HepG2 (cell line): ENCODE data around the gene IL11RA. TPM values are rescaled to one million over a fixed set of nuclear protein-coding genes. Genes with fewer than 3 reads are reported as not detected.

Experiments used
- ATAC-seq: fragments of 200-7000 bp; cut with Tn5 transposase; 3 replicates; pipeline ENCODE4 v1.9.1; 2020; ENCODE audit warnings: mild to moderate bottlenecking, moderate library complexity
- BruUV-seq: library from RNA; stranded (reverse); fragments of 400-500 nt; replicated peaks from 2 replicates; lab custom pipeline; 2021; lab: Mats Ljungman, UMichigan
- CTCF ChIA-PET: fragments of 300-600 bp; formaldehyde crosslinking; extraction: SDS; loops from one replicate; lab custom pipeline; 2021; ENCODE audit warnings: low total read pairs, inconsistent platforms, low intra/inter-chr PET ratio; lab: Yijun Ruan, JAX
- POLR2A ChIA-PET: fragments of 350-600 bp; sonication (Branson Sonifier 250); formaldehyde crosslinking; loops from one replicate; lab custom pipeline; 2020; ENCODE audit warnings: antibody characterized with exemption, inconsistent platforms; lab: Yijun Ruan, JAX
- DNase-seq: peaks from one replicate; pipeline ENCODE4 v3.0.0-alpha.2; 2015; ENCODE audit warnings: low spot score
- FAIRE-seq: peaks from 3 replicates; lab custom pipeline; 2011; peaks lifted over from hg19 to GRCh38; lab: Jason Lieb, UNC
- H2AFZ ChIP-seq: one replicate; pipeline ENCODE4 v1.6.1; 2011; ENCODE audit warnings: low read length, inconsistent platforms
- H3K27ac ChIP-seq: fragments of 300-600 bp; 3 replicates; pipeline ENCODE4 v1.8.0; 2011; ENCODE audit warnings: mixed run types, mild to moderate bottlenecking, mixed read lengths, low read length, inconsistent platforms; ENCODE audit not compliant: insufficient read depth; ENCODE audit errors: extremely low read length
- H3K27me3 ChIP-seq, 2 experiments: fragments of 200-600 bp in 1 of 2; 2 replicates in 1 of 2; 3 replicates in 1 of 2; pipeline versions ENCODE4 v1.6.0 to v1.8.0; 2011; ENCODE audit warnings: low read length in 2 of 2, mild to moderate bottlenecking in 2 of 2, moderate library complexity in 2 of 2, inconsistent platforms in 1 of 2; ENCODE audit not compliant: insufficient read depth in 2 of 2, control insufficient read depth in 1 of 2
- H3K36me3 ChIP-seq, 2 experiments: fragments of 200-600 bp in 1 of 2; replicated peaks in 1 of 2; 2 replicates in 1 of 2; 3 replicates in 1 of 2; pipeline versions ENCODE4 v1.5.1 to v1.8.0; 2011; ENCODE audit warnings: low read length in 2 of 2, inconsistent platforms in 1 of 2; ENCODE audit not compliant: insufficient read depth in 2 of 2, control insufficient read depth in 1 of 2
- H3K4me1 ChIP-seq: 2 replicates; pipeline ENCODE4 v1.5.1; 2012; ENCODE audit warnings: low read length, inconsistent platforms; ENCODE audit not compliant: insufficient read depth
- H3K4me2 ChIP-seq: 2 replicates; pipeline ENCODE4 v1.6.0; 2011; ENCODE audit warnings: low read depth, low read length, inconsistent platforms
- H3K4me3 ChIP-seq, 3 experiments: fragments of 200-600 bp in 1 of 3; sonication (generic), shearing (Covaris generic) in 1 of 3; replicated peaks in 1 of 3; 2 replicates each; pipeline ENCODE4 v1.5.1; 2011 to 2016; ENCODE audit warnings: low read length in 3 of 3, inconsistent platforms in 2 of 3, low read depth in 2 of 3, mild to moderate bottlenecking in 2 of 3, control low read depth in 1 of 3, mixed read lengths in 1 of 3; ENCODE audit not compliant: insufficient read depth in 1 of 3
- H3K79me2 ChIP-seq: one replicate; pipeline ENCODE4 v1.6.1; 2011; ENCODE audit warnings: low read length, inconsistent platforms; ENCODE audit not compliant: insufficient read depth
- H3K9ac ChIP-seq: 2 replicates; pipeline ENCODE4 v1.6.0; 2011; ENCODE audit warnings: mild to moderate bottlenecking, low read depth, low read length, inconsistent platforms; ENCODE audit not compliant: insufficient read depth
- H3K9me3 ChIP-seq: 2 replicates; pipeline ENCODE4 v1.5.1; 2012; ENCODE audit warnings: mild to moderate bottlenecking, low read length
- H4K20me1 ChIP-seq: 2 replicates; pipeline ENCODE4 v1.6.0; 2011; ENCODE audit warnings: inconsistent platforms, mild to moderate bottlenecking, low read length, moderate library complexity; ENCODE audit not compliant: insufficient read depth
- E2F1 ChIP-seq: sonication (generic); formaldehyde crosslinking; IDR thresholded peaks from 2 replicates; pipeline ENCODE4 v1.5.0; 2020; ENCODE audit warnings: missing genetic modification reagents
- GATAD2A ChIP-seq: IDR thresholded peaks from 2 replicates; pipeline ENCODE4 v1.6.1; 2016
- IKZF1 ChIP-seq: fragments of 450-650 bp; IDR thresholded peaks from 2 replicates; pipeline ENCODE4 v1.7.1; 2016
- KDM5B ChIP-seq: sonication (generic); formaldehyde crosslinking; IDR thresholded peaks from 2 replicates; pipeline ENCODE4 v1.4.0; 2020; ENCODE audit warnings: missing genetic modification reagents, mild to moderate bottlenecking, borderline replicate concordance
- ONECUT2 ChIP-seq: sonication (generic); formaldehyde crosslinking; IDR thresholded peaks from 2 replicates; pipeline ENCODE4 v1.4.0; 2020; ENCODE audit warnings: missing genetic modification reagents
- TFE3 ChIP-seq: IDR thresholded peaks from 2 replicates; pipeline ENCODE4 v1.6.1; 2016
- ZNF12 ChIP-seq: sonication (generic); formaldehyde crosslinking; IDR thresholded peaks from 2 replicates; pipeline ENCODE4 v1.5.0; 2020; ENCODE audit warnings: missing genetic modification reagents
- ZNF335 ChIP-seq: sonication (generic); formaldehyde crosslinking; IDR thresholded peaks from 2 replicates; pipeline ENCODE4 v1.4.0; 2020; ENCODE audit warnings: missing genetic modification reagents
- ZNF562 ChIP-seq: sonication (generic); formaldehyde crosslinking; IDR thresholded peaks from 2 replicates; pipeline ENCODE4 v1.8.0; 2022; ENCODE audit warnings: missing genetic modification reagents, borderline replicate concordance
- ZNF567 ChIP-seq: sonication (generic); formaldehyde crosslinking; IDR thresholded peaks from 2 replicates; pipeline ENCODE4 v1.8.1; 2023; ENCODE audit warnings: mild to moderate bottlenecking, missing genetic modification reagents, borderline replicate concordance
- ZNF605 ChIP-seq: sonication (generic); formaldehyde crosslinking; IDR thresholded peaks from 2 replicates; pipeline ENCODE4 v1.8.0; 2022; ENCODE audit warnings: mild to moderate bottlenecking, missing genetic modification reagents
- WGBS: methylation state at CpG from one replicate; pipeline ENCODE4 v1.1.6; 2017; ENCODE audit warnings: low lambda C conversion rate; 5-methylcytosine and 5-hydroxymethylcytosine counted together
- in situ Hi-C: cut with HindIII; loops from 2 replicates; pipeline ENCODE4 v1.10.0; 2017; ENCODE audit warnings: low pct_unique_long_range_greater_than_20kb; ENCODE audit not compliant: extremely low pct_ligation_motif_present
- intact Hi-C: fragments of 100-400 bp; cut with micrococcal nuclease; formaldehyde crosslinking; loops from one replicate; pipeline ENCODE4 v1.10.0; 2022; ENCODE audit not compliant: unreplicated experiment
- polyA plus RNA-seq, 8 experiments: library from polyadenylated mRNA; depleted of rRNA in 3 of 8; stranded (reverse) in 7 of 8; unstranded in 1 of 8; fragments of >200 nt; fragmentation: Illumina TruSeq in 4 of 8; extraction: Trizol in 4 of 8; gene quantifications; 2 replicates each; pipeline versions ENCODE4 v1.2.1 to v1.2.3, GENCODE V29; 2011 to 2016; ENCODE audit warnings: low read depth in 4 of 8, missing spikeins in 1 of 8, mixed read lengths in 1 of 8; ENCODE audit not compliant: insufficient read depth in 1 of 8
- total RNA-seq, 5 experiments: library from RNA; depleted of rRNA; stranded (reverse); fragments of >200 nt; fragmentation: Illumina TruSeq; extraction: Trizol; gene quantifications; 2 replicates each; pipeline ENCODE4 v1.2.3, GENCODE V29; 2016; ENCODE audit warnings: low read depth in 1 of 5

Gene IL11RA
- total and polyA plus RNA-seq, 2 of the 13 experiments (the other 11 are each of a cell fraction or from before 2014, with no cell fraction given): 2.0 to 4.2 TPM

DNA sequence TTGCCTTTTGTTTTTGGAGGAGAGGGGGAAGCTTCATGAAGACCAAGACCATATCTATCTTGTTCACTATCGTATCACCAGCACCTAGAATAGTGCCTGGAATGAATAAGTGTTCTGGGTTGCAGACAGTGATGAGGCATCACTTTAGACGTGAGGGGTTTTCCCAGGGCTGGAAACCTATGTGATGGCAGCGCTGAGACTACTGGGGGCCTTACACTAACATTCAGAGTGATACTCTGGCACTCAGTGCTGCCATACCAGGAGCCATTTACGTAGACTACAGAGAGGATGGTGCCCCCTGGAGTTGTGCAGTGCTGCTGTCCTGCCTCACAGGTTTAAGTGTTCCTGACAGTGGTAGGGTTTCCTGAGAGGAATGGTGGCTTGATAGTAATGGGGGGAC is 32.2 kb downstream of the IL11RA start:
- H4K20me1 ChIP-seq: no peaks in the 10 kb centered on the region
- H3K36me3 ChIP-seq: no peaks in the 10 kb centered on the region
- no peak overlapping the region for H3K4me2 ChIP-seq
- ATAC-seq: no peak
- WGBS: 68% methylated on average over 4 of the region's 4 CpGs
- no peak overlapping the region for H2AFZ ChIP-seq
- POLR2A ChIA-PET: no interaction called here
- DNase-seq: no peak
- H3K4me3 ChIP-seq: no peak overlapping the region
- FAIRE-seq: no peak
- intact Hi-C loops: no loop called here
- H3K4me1 ChIP-seq: peaks cover 35% of the 10 kb centered on the region
- TF ChIP-seq ZNF562 (CRISPR knock-in tag): no peak
- TF ChIP-seq ZNF335 (CRISPR knock-in tag): no peak
- no peak for TF ChIP-seq ZNF605 (CRISPR knock-in tag)
- TF ChIP-seq TFE3: no peak
- TF ChIP-seq ZNF12 (CRISPR knock-in tag): no peak
- no peak for TF ChIP-seq ZNF567 (CRISPR knock-in tag)
- no peak for TF ChIP-seq IKZF1
- no peak for TF ChIP-seq ONECUT2 (CRISPR knock-in tag)
- no peak for TF ChIP-seq E2F1 (CRISPR knock-in tag)
- no peak for TF ChIP-seq GATAD2A (CRISPR knock-in tag)
- no peak for TF ChIP-seq KDM5B (CRISPR knock-in tag)
- TF ChIP-seq, all 625 proteins: peak for 0
- H3K9me3 ChIP-seq: no peaks in the 10 kb centered on the region
- no TSS peak for BruUV-seq
- no peak overlapping the region for H3K9ac ChIP-seq
- CTCF ChIA-PET: no interaction called here
- H3K27ac ChIP-seq: no peak overlapping the region
- H3K79me2 ChIP-seq: no peaks in the 10 kb centered on the region
- in situ Hi-C loops: no loop called here
- H3K27me3 ChIP-seq: no peaks in the 10 kb centered on the region
